ENCODE results near the gene ARHGAP10. TPM values are rescaled to one million over a fixed set of nuclear protein-coding genes. Genes with fewer than 3 reads are reported as not detected.

The ARHGAP10 gene
- total RNA-seq, 2 donors from 2014 or later: 36.1 to 43.5 TPM

GRCh38 chr4:148067301-148067916, 335.5 kb downstream of the ARHGAP10 start:
- Histone ChIP-seq H3K9me3 (no peaks in the 10 kb centered on the region), H3K36me3 (peaks cover 10% of the 10 kb centered on the region), H3K4me3 (no peak overlapping the region), H3K27ac (peak overlapping the region; percentile 32 to 49), H3K27me3 (no peaks in the 10 kb centered on the region), H3K4me1 (peaks cover 0 to 49% of the 10 kb centered on the region in 2 donors)
- TF ChIP-seq, protein P1, sequence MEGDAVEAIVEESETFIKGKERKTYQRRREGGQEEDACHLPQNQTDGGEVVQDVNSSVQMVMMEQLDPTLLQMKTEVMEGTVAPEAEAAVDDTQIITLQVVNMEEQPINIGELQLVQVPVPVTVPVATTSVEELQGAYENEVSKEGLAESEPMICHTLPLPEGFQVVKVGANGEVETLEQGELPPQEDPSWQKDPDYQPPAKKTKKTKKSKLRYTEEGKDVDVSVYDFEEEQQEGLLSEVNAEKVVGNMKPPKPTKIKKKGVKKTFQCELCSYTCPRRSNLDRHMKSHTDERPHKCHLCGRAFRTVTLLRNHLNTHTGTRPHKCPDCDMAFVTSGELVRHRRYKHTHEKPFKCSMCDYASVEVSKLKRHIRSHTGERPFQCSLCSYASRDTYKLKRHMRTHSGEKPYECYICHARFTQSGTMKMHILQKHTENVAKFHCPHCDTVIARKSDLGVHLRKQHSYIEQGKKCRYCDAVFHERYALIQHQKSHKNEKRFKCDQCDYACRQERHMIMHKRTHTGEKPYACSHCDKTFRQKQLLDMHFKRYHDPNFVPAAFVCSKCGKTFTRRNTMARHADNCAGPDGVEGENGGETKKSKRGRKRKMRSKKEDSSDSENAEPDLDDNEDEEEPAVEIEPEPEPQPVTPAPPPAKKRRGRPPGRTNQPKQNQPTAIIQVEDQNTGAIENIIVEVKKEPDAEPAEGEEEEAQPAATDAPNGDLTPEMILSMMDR (IDR thresholded peaks at IDR 0.05): no peak
- DNase-seq (ENCODE audit: low spot score): no peak

GRCh38 chr4:148068065-148068911, 336.4 kb downstream of the ARHGAP10 start:
- peak overlapping the region; percentile 32 to 49 for H3K27ac ChIP-seq
- peak; percentile 53 for DNase-seq (ENCODE audit: low spot score)
- no peak overlapping the region for H3K4me3 ChIP-seq
- H3K4me1 ChIP-seq: peaks cover 0 to 49% of the 10 kb centered on the region in 2 donors
- H3K36me3 ChIP-seq: peaks cover 16% of the 10 kb centered on the region
- no peaks in the 10 kb centered on the region for H3K27me3 ChIP-seq
- no peaks in the 10 kb centered on the region for H3K9me3 ChIP-seq
- TF ChIP-seq, protein P1 (IDR thresholded peaks at IDR 0.05): no peak

DNA sequence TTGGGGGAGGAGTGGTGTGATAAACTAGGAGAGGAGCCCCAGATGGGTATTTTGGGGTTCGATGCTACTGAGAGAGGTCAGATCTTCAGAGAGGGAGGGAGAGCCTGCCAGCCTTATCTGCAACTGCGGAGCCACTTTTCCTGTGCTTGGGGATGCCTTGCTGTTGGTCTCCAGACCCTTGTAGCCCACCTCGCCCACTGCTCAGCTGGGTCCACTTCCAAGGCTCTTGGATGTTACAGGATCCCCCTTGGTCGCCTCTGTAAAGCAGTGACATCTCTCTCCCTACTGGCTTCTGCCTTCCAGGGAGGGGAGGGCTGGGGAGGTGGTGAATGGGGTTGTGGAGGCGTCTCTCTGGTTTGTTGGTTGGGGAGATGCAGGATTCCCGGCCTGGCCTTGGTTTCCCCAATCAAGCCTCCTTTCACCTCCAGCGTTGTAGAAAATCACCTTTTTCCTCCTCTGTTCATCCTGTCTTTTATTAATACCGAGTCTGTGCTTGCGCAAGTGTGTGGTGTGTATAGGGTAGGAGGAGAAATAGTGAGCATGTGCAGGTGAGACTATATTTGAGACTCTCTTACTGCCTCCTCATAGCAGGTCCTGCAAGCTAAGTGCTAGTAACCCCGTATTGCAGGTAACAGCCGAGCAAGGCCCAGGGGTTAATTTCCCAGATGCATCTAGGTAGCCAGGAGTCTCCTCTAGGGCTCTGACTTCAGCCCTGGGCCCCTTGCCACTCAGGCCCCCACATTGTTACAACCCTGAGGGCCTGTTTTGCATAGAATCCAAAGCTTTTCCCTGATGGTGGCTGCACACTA, 337.4 kb downstream of the ARHGAP10 start:
- H3K27me3 ChIP-seq: no peaks in the 10 kb centered on the region
- H3K4me1 ChIP-seq: peaks cover 0 to 49% of the 10 kb centered on the region in 2 donors
- H3K27ac ChIP-seq: peak overlapping the region; percentile 32 to 49
- TF ChIP-seq, protein P1 (IDR thresholded peaks at IDR 0.05): no peak
- H3K4me3 ChIP-seq: no peak overlapping the region
- no peaks in the 10 kb centered on the region for H3K9me3 ChIP-seq
- DNase-seq (ENCODE audit: low spot score): peak; percentile 53
- H3K36me3 ChIP-seq: peaks cover 17% of the 10 kb centered on the region

GRCh38 chr4:148069895-148070178, 337.9 kb downstream of the ARHGAP10 start:
- H3K4me1 ChIP-seq: peaks cover 0 to 49% of the 10 kb centered on the region in 2 donors
- peaks cover 17% of the 10 kb centered on the region for H3K36me3 ChIP-seq
- DNase-seq (ENCODE audit: low spot score): no peak
- TF ChIP-seq, protein P1 (IDR thresholded peaks at IDR 0.05): no peak
- H3K4me3 ChIP-seq: no peak overlapping the region
- no peaks in the 10 kb centered on the region for H3K27me3 ChIP-seq
- peaks cover 0 to 3% of the 10 kb centered on the region in 2 donors for H3K9me3 ChIP-seq
- peak overlapping the region in 1 of 2 donors; percentile 49 for H3K27ac ChIP-seq

GRCh38 chr4:148071009-148071408, 339.1 kb downstream of the ARHGAP10 start:
- Histone ChIP-seq H3K4me1 (peaks cover 0 to 49% of the 10 kb centered on the region in 2 donors), H3K4me3 (no peak overlapping the region), H3K36me3 (peaks cover 27% of the 10 kb centered on the region), H3K27me3 (no peaks in the 10 kb centered on the region), H3K9me3 (peaks cover 0 to 11% of the 10 kb centered on the region in 2 donors), H3K27ac (no peak overlapping the region)
- TF ChIP-seq, protein P1 (IDR thresholded peaks at IDR 0.05): no peak
- peak; percentile 48 for DNase-seq (ENCODE audit: low spot score)

Data from right atrium auricular region (tissue), 2 donors.